ENCODE results near the gene AGA.

AGA gene

DNA sequence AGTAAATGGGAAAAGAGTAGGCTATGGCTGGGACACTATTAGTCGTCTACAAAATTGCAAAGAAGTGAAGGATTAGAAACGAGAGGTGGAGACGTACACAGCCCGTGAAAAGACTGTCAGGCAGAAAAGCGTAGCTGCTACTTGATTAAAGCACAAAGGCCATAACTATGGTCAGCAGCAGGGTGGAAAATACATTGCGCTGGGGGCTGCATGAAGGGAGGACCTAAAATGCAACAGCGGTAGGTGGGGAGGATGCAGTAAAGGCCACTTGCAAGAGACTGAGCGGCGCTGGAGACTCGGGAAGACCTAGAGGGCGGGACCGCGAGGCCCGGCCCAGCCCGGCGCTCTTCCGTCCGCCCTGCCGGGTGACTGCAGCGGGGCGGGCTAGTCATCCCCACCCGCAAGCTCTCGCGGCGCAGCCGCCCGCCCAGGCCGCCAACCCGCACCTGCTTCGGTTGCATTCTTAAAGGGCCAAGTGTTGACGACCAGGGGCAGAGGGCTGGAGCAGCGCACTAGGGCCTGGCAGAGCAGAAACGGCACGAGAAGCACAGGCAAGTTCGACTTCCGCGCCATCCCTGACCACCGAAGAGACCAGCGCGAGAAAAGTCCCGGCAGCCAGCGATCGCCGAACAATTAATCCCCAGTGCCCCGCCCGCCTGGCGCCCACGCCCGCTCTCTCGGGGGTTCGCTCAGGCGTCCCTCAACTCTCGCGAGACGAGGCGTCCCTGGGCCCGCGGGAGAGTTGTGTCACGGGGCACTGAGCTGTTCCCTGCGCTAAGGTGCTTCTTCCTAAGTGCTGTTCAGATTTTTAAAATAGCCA is at the start of gene AGA:
AGA (minus strand) TSS at position 635 of the 820 bp plus-strand sequence; CDS start at position 573, 62 bp downstream.
- DNase-seq (ENCODE audit: low spot score) = peak; percentile 82

DNA sequence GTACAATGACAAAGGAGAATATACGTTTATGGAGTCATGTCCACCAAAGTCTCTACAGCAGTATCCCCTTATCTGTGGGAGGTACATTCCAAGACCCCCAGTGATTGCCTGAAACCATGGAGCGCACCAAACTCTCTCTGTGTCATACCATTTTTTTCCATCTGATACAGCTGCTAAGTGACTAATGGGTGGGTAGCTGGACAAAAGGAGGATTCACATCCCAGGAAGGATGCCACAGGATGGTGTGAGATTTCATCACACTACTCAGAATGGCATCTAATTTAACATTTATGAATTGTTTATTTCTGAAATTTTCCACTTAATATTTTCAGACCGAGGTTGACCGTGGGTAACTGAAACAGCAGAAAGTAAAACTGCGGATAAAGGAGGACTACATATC is 49.8 kb upstream of the AGA start:
- DNase-seq (ENCODE audit: low spot score) = no peak

DNA sequence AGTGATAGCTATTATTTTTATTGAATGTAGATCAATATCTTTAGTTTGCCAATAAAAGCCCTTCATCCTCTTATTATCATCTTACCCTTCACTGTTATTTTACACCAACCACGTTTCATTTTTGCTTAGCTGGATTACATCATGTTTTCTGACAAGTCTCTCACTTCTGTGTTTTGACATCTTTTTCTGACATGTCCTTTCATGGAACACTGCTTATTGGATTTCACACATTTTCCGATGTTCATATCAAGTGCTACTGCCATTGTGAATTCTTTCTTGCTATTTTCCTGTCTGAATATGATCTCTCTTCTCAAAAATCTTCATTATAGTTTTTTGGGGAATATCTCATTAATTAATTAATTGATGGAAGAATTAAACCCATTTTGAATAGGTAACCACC is 48.5 kb upstream of the AGA start:
- DNase-seq (ENCODE audit: low spot score) = no peak

DNA sequence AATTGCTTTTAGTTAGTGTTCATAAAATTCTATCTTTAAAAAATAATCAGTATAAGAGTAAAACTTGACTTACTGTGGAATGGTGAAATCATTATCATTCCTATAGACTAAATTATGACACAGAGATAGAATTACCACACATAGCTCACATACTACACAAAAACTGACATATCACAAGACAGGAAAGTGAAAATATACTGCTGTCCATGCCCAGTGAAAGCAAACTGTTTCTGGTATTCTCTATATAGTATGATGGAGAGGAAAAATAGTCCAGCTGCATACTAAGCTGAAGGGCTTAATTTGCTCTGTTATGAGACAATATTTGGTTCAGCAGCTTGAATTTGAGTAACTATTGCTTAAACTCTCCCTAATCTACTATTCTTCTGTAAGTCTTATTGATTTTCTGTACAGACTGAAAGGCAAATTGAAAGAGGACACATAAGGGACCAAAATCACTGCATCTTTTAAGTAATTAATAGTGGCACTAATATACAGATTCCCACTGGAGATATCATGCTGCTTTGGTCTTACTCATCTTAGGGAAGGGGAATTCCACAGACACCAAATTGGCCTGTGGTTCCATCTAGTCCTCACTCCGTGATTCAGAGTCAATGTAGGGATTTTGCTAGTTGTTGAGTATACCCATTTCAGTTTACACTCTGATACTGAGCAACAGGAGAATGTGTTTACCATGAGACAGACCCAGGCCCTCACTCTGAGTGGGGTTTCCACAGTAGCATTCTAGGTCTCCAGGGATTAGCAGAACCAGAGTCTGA is 47.4 kb upstream of the AGA start:
- DNase-seq (ENCODE audit: low spot score) = no peak

DNA sequence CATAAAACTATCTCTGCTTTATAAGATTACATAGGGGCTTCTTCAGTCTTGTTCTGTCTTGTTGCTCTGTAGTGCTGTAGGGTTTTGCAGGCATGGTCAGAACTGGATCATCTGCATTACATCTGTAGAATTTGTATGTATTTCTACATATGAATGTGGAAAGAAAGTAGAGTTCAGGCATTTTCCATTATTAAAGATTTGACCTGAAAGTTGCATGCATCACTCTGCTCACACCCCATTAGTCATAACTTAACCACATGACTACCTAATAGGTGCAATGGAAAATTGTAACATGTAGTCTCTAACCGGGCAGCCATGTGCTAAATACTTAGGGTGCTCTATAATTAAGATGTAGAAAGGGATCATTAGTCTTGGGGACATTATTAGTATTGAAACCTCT is 45.7 kb upstream of the AGA start:
- DNase-seq (ENCODE audit: low spot score) = no peak

DNA sequence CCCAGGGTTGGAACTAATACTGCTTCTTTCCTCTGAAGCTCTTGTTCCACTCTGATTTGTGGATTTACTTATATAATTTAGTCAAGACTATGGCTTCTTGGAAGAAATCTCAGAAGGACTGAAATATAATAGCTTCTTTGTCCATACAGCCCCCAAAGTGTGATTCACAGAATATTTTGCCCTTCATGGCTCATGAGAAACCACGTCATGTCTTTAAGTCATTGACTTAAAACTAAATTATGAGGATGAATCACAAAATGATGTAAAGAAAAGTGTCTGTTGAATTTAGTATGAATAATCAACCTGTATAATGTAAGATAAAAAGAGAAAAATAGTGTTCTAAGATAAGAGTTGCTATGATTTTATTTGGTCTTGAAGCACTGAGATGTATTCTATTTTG is 43.3 kb upstream of the AGA start:
- DNase-seq (ENCODE audit: low spot score) = no peak

DNA sequence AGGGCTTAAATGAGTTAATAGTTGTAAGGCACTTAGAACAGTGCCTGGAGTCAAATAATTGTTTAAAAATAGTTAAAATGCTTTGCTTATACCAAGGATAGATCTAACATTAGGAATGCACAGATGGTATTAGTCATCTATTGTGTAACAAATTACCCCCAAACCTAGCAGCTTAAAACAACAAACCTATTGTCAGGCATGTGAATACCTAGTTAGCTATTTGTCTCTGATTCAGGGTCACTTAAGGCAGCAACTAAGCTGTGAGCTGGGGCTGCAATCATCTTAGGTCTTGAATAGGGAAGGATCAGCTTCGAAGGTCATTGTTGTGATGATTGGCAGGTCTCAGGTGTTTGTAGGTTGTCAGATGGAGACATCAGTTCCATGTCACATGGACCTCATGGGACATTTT is 42.4 kb upstream of the AGA start:
- DNase-seq (ENCODE audit: low spot score) = no peak

DNA sequence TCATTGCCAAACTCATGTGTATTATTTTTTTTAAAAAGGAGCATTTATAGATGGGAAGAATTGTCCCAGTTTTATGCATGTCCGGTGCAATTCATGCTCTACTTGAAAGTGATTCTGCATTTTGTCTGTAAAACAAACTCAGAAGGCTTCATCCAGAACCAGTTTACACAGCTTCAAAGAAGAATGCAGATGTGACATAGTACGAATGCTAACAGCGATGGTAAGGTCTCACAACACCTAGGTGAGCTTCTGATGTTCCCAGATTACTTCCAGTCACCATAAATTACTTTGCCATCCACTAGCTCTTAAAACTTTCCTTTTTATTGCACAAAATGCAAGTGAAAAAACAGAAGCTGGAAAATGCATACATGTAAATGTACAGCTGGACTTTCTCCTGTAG is 41.5 kb upstream of the AGA start:
- DNase-seq (ENCODE audit: low spot score) = no peak

DNA sequence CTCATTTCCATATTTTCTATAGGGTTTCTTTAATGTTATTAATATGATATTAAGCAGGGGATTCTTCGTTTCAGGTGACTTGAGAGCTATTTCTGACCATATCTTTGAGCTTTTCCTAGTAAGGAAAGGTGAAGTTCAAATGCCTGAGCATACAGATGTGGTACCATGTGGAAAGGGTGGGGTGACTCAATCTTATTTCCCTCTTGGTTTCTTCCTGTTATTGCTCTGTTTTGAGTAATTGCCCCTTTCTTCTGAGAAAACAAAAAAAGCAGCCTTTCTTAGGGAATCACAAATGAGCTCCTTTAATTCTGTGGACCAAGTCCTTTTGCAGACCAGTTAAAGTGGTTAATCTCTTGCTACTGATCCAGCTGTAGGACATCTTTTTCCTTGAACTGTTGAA is 41.0 kb upstream of the AGA start:
- DNase-seq (ENCODE audit: low spot score) = no peak

DNA sequence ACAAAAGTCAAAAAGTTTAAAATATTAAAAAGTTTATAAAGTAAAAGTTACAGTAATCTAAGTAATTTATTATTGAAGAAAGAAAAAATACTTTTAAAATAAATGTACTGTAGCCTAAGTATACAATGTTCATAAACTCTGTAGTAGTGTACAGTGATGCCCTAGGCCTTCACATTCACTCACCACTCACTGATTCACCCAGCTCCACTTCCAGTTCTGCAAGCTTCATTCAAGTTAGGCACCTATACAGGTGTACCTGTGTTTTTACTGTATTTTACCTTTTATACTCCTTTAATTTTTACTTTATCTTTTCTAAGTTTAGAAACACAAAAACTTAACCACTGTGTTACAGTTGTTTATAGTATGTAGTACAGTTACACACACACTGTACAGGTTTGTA is 40.1 kb upstream of the AGA start:
- DNase-seq (ENCODE audit: low spot score) = no peak

DNA sequence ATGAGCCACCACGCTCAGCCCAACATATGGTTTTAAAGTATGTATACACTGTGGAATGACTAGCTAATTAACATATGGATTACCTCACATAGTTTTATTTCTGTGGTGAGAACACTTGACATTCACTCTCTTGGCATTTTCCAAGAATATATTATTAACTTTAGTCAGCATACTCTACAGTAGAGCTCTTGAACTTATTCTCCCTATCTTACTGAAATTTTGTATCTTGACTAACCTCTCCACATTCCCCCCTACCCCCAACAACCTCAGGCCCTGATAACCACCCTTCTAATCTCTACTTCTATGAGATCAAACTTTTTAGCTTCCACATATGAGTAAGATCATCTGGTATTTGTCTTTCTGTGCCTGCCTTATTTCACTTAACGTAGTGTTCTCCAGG is 38.6 kb upstream of the AGA start:
- DNase-seq (ENCODE audit: low spot score) = no peak

DNA sequence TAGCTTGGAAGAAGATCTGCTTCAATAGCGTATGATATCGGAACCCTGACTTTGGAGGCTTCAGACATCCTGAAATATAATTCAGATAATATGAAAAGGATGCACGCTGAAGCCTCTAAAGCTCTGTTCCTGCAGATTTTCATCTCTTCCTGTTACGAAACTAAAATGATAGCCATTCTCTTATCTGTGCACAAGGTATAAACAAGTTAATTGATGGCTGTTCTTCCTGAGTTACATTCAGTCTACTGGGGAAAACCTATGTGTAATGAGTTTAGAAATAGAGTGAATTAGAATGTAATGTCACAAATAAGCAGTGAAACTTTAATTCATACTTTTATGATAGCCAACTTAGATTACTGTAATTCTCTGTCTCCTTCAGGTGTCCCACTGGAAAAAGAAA is 36.8 kb upstream of the AGA start:
- no peak for DNase-seq (ENCODE audit: low spot score)

DNA sequence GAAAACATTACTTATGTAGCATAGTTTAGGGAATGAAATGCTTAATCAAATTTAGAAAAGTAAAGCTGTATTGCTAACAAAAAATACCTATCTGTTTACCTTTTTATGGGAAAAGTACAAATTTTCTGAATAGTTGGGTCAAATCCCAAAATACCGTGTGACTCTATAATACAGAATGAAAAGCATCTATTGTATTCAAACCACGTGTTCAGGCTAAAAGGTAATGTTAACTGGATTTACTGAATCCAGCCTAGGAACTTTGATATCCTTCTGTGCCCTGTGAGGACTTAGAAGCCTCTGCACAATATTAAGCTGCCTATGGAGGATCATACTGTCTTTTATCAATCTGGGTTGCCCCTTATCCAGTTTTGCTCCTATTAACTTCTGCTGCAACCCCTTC is 36.3 kb upstream of the AGA start:
- DNase-seq (ENCODE audit: low spot score) = no peak

DNA sequence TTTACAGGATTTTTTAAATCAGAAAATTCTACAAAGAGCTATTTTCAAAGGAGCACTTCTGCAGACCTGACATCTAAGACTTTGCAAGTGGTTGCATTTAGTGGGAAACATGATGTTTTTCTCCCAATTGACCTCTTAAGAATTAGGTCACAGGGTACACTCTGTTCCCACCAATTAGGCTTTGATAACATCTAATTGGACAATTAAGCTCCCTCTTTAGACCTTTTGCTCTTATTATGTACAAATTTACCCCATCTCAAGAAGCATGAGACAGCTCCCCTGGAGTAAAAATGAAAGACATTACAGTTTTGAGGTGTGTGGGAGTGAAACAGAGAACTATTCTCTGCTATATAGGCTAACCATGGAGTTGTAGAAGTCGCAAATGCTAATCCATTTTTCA is 31.8 kb upstream of the AGA start:
- DNase-seq (ENCODE audit: low spot score) = no peak

DNA sequence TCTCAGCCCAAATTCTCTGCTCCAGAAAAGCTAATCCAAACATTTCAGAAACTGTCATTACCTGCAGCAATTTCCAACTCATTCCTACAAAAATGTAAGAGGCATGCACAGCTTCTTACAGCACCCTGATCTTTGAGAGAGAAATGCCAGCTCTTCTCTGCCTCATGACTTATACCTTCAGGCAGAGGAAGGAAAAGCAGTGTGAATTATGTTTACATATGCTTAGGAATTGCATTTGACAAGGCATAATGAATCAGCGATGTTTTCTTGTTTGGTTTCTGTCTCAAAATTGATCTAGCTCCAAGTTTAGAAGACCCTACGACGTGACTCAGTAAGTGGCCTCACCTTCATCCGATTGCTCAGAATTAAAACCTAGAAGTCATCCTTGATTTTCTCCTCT is 21.8 kb upstream of the AGA start:
- no peak for DNase-seq (ENCODE audit: low spot score)

DNA sequence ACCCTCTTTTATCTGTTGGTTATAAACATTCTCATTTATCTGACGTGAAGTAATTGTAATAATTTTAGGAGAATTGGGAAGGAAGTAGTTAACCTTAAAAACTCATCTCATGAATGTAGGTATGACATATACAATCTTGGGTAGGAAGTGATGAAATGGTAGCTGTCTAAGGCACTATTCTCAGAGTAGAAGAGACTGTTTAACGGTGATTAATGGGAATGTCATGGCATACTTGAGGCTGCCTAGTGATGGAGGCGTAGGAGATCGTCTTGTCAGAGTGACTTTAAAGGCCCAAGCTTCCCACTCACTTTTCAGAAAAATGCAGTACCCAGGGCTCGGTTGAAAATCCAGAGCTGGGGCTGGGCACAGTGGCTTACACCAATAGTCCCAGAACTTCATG is 19.4 kb upstream of the AGA start:
- DNase-seq (ENCODE audit: low spot score) = no peak

DNA sequence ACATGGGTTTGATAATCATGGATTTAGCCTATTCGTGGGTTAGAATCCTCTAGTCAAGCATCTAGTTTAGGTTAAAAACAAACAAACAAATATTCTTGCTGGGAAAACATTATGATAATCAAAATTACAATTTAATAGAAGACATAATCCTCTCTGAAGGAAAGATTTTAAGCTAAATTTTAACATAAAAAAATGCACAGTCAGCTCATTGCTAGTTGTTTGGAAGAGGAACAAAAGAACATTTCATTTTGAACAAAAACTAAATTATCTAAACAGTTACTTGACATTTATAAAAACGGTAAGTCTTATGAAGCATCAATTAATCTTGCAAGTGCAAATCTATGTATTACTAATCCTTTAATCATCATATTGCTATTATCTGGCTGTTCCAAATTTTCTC is 18.2 kb upstream of the AGA start:
- no peak for DNase-seq (ENCODE audit: low spot score)

DNA sequence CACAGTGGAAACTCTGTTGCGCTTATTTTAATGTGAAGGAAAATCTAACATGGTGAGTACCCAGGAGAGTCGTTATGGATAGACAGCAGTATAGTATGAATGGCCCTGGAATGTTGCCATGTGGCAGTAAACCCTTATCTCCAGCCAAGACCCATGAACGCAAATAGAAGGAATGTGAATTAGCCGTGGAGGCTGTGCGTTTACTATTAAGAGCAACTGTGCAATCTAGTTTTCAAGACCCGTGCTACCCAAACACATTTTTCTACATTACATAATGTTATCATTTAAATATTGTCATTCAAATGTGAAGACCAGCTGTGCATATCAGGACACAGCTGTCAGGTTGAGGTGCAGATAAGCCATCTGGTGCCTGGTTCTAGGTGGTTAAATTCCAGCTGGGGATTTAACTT is 13.3 kb upstream of the AGA start:
- DNase-seq (ENCODE audit: low spot score) = peak; percentile 47

DNA sequence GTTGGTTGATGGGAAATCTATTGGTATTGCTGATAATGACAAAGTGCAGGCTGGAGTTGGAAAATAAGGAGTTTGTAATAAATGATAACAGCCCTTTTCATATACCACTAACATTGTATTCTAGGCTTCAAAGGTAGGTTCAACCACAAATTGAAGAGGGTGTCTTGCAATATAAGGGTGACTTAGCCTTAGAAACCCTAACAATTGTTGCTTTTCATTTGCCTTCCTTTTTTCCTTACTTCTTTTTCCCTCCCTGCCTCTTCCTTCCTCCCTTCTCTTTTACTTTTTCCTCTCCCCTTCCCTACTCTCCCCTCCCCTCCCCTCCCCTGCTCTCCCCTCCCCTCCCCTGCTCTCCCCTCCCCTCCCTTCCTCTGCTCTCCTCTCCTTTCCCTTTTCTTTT is 10.9 kb upstream of the AGA start:
- no peak for DNase-seq (ENCODE audit: low spot score)

DNA sequence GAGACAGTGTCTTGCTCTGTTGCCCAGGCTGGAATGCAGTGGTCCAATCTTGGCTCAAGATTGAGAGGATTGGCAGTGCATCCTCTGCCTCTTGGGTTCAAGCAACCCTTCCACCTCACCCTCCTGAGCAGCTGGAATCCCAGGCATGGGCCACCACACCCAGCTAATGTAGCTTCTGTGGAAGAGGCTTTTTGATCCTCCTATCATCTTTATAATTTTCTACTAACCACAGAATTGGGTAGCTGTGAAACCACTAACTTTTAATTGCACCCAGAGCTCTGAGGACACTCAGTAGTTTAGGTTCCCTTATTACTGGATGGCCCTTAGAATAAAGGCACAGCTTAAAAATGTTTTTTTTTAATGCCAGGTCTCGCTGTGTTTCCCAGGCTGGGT is 8.9 kb upstream of the AGA start:
- DNase-seq (ENCODE audit: low spot score) = no peak

DNA sequence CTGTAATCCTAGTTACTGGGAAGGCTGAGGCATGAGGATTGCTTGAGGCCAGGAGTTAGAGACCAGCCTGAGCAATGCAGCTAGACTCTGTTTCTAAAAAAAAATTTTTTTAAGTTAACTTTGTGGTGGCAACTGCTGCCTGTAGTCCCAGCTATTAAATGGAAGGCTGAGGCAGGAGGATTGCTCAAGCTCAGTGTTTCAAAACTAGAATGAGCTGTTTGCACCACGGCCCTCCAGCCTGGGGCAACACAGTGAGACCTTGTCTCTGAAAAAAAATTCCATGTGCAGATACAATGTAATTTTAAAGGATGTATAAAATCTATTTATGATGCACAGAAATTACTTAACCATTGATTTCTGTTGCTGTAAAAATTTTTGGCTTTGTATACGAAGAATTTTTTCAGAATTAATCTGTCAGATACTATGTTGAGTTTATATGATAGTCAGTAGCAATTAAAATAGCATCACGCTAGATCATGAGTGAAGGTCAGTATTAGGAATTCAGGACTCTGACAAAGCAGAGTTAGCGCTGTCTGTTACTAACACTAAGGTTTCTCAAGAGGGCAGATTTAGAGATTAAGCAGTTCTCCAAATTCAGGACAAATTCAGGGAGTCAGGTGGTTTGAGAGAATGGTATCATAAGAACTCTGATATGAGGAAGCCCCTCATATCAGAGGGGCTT is 8.3 kb upstream of the AGA start:
- no peak for DNase-seq (ENCODE audit: low spot score)

DNA sequence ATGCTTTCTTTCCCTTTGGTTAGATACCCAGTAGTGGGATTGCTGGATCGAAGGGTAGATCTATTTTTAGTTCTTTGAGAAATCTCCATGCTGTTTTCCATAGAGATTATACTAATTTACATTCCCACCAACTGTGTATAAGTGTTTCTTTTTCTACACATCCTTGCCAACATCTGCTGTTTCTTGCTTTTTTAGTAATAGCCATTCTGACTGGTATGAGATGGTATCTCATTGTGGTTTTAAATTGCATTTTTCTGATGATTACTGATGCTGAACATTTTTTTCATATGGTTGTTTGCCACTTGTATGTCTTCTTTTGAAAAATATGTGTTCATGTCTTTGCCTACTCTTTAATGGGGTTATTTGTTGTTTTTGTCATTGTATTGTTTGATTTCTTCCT is 6.6 kb upstream of the AGA start:
- no peak for DNase-seq (ENCODE audit: low spot score)

DNA sequence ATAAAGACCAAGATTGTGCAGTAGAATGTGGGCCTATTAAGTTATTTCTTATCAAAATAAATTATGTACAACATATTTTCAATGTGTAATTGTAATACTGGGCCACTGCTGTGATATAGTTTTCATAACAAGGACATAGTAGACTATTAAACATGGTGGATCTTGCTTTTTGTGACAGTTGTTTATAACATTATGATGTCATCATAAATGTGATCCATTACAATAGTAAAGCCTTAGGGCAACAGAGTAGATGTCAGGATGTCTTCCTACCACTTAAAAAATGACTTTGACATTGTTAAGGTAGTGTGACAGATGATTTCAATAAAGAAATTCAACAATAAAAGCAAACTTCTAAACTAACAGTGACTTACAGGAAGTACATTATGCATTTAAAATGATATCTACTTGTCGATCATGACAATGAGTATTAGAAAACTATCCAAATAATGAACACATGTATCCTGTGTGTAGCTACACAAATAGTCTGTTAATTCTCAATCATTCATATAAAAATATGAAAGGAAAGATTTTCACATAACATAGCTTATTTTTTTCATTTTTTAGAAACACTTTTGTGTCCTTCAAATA is 5.3 kb upstream of the AGA start:
- no peak for DNase-seq (ENCODE audit: low spot score)
